ENCODE data around the gene LRFN2.

Gene LRFN2

GRCh38 chr6:40541556-40542174, 45.5 kb downstream of the LRFN2 start:
- DNase-seq: no peak

GRCh38 chr6:40540790-40541189, 46.4 kb downstream of the LRFN2 start:
- no peak for DNase-seq

- no peak for DNase-seq
Measured at GRCh38 chr6:40539853-40540252, 47.3 kb downstream of the LRFN2 start.

- DNase-seq: no peak
Measured at GRCh38 chr6:40538556-40538955, 48.6 kb downstream of the LRFN2 start.

GRCh38 chr6:40537446-40537845, 49.7 kb downstream of the LRFN2 start:
- no peak for DNase-seq

DNA sequence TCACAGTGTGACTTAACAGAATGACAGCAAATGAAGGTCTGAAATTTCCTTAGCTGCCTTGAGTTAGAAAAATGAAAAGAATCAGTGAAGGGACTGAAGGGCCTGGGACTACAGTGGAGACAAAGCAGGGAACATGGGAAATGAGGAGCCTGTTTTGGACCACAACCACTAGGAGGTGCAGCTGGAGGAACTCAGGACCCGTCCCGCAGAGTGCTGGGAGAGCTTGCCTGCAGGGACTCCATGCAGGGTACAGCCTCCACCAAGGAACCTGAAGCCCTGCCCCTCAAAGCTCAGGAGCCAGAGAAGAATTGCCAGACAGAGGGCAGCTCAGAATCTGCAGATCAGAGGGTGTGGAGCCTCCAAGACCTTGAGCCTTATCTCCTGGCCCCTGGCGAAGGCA, 50.7 kb downstream of the LRFN2 start:
- DNase-seq: no peak

GRCh38 chr6:40535819-40536380, 51.3 kb downstream of the LRFN2 start:
- DNase-seq: no peak

- no peak for DNase-seq
Measured at GRCh38 chr6:40535110-40535818, 51.9 kb downstream of the LRFN2 start.

GRCh38 chr6:40532349-40533000, 54.7 kb downstream of the LRFN2 start:
- no peak for DNase-seq

DNA sequence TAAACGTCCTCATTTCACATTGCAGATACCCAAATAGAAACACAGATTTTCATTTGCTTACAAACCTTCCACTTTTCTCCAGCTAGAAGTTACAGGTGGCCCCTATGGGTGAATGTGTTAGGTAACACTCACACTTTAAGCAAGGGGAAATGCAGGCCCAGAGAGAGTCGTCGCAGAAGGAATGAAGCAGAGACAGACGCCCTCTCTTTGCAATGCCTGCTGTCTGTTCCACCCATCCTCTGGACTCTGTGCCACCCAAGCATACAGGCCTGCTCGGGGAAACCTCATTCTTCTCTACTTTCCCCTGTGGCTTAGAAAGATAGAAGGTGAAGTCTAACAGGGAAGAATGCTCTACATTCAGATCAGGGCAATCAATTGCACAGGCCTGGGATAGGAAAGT, 57.2 kb downstream of the LRFN2 start:
- DNase-seq: no peak

DNA sequence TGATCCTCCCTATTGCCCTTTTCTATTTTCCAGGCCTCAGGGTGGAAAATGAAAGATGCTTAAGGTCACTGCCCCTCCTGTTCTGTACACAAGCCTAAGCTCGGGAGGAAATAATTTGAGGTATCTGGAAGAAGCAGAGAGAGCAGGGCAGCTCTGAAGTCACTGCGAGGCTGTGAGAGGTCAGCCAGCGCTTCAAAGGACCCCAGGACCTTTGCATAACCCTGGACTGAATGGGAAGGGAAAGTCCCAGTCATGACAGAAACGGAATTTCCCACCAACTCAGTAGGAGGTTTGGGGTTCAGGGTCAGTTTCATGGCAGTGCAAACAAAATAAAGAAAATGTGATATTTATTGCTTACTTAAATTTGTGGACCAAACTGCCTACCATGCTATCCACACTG, 58.1 kb downstream of the LRFN2 start:
- DNase-seq: no peak

- DNase-seq: no peak
Measured at GRCh38 chr6:40528051-40528450, 59.1 kb downstream of the LRFN2 start.

DNA sequence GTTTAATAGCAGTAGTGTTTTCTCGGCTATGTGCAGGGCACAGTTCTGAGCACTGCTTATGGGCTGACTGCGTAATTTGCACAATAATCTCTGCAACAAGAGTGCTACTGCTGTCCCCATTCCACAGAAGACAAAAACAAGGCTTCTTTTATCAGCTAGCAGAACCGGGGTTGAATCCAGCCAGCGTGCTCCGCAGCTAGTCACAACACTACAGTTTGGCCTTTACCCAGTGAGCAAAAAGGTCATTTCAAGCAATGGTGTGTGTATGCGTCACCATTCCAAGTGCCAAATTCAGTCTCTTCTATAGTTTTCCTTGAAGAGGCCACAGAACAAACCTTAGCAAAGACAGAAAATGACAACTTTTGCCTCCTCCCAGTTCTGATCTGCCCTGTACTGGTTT, 61.1 kb downstream of the LRFN2 start:
- DNase-seq: no peak

DNA sequence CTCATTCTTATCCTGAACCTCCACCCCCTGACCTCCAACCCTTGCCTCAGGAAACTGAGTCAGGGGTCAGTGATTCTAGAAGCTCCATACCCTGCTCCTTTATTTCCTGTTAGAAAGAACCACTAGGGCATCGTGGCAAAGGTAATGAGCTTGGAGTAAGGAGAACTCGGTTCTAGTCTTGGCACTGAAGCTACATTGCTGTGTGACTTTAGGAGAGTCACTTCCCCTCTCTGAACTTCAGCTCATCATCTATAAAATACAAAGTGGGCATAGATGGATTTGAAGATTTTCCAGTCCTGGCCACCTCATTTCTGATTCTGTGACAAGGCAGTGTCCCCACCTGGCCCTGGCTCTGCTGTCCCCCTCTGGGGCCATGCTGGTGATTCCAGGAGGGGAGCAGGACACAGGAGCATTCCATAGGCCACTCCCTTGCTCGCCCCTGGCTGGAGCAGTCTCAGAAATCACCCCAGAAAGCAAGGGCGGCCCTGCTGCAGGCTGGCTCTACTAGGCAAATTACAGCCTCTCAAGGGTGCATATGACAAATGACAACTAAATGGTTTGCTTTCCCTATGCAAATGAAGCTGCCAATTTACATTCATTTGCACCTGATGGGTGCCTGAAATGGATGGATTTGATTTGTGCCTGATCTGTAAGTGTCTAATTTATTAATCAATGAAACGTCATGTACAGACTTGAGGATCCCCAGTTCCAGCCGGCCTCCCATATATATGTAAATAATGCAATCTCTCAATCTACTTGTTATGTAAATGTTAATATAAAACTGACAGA, 62.2 kb downstream of the LRFN2 start:
- DNase-seq: no peak

- DNase-seq: no peak
Measured at GRCh38 chr6:40523505-40524172, 63.5 kb downstream of the LRFN2 start.

- DNase-seq: no peak
Measured at GRCh38 chr6:40521496-40521895, 65.7 kb downstream of the LRFN2 start.

DNA sequence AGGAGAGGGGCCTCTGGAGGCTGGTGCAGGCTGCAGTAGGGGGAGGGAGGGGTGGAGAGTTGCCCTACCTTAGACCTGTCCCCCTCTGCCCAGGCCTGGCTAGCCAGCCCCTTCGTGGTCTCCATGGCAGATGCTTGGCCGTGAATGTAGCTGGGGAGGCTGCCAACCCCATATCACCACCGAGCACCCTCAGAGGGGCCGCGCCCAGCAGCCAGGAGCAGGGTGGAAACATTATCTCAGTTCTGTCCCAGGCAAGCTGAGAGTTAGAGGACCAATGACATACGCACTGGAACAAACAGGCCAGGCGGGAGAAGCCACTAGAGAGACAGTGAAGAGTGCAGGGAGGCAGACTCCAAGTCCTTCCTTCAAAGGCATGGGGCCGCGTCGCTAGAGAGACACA, 66.5 kb downstream of the LRFN2 start:
- no peak for DNase-seq

DNA sequence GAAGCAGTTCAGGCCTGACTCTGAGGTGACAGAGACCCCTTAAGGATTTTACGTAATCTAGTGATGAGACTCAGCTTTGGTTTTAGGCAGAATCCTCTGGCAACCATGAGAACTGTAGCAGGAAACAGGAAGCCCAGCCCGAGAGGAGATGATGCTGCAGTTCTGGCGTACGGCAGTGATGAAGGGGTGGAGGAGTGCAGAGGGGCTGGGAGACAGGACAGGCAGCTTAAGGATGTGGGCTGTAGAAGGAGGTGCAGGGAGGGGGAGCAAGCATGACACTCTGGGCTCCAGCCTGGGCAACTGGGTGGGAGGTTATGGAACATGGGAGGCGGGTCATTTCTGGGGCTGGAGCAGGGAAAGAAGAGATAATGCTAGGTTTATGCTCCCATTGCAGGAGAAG, 67.1 kb downstream of the LRFN2 start:
- no peak for DNase-seq

- no peak for DNase-seq
Measured at GRCh38 chr6:40517654-40518053, 69.5 kb downstream of the LRFN2 start.

GRCh38 chr6:40516429-40516828, 70.7 kb downstream of the LRFN2 start:
- DNase-seq: no peak

- no peak for DNase-seq
Measured at GRCh38 chr6:40512340-40512739, 74.8 kb downstream of the LRFN2 start.

- no peak for DNase-seq
Measured at GRCh38 chr6:40511884-40512283, 75.3 kb downstream of the LRFN2 start.

- no peak for DNase-seq
Measured at GRCh38 chr6:40510442-40510841, 76.7 kb downstream of the LRFN2 start.
